IMR-90 (cell line): Measurements from ENCODE around the gene TMC8. TPM values are rescaled to one million over a fixed set of nuclear protein-coding genes. Genes with fewer than 3 reads are reported as not detected.

Experiments
- ATAC-seq: fragments of 200-7000 bp; cut with Tn5 transposase; 2 replicates; pipeline ENCODE4 v1.9.1; 2020; ENCODE audit warnings: low read depth, mild to moderate bottlenecking, moderate library complexity
- BruUV-seq: library from RNA; stranded (reverse); fragments of 400-500 nt; replicated peaks from 2 replicates; lab custom pipeline; 2021; lab: Mats Ljungman, UMichigan
- CTCF ChIA-PET: fragments of 300-600 bp; formaldehyde crosslinking; extraction: SDS; loops from one replicate; lab custom pipeline; 2021; ENCODE audit warnings: antibody characterized with exemption; lab: Yijun Ruan, JAX
- POLR2A ChIA-PET: fragments of 300-600 bp; sonication (Branson Sonifier 250); formaldehyde crosslinking; loops from one replicate; lab custom pipeline; 2022; ENCODE audit warnings: antibody characterized with exemption; ENCODE audit not compliant: unreplicated experiment; lab: Charles Lee
- DNase-seq: peaks from one replicate; pipeline ENCODE4 v3.0.0; 2013
- H2AFZ ChIP-seq: replicated peaks from 2 replicates; pipeline ENCODE3; 2013; ENCODE audit warnings: low read length, mild to moderate bottlenecking; ENCODE audit not compliant: poor library complexity
- H2AK5ac ChIP-seq: 2 replicates; pipeline ENCODE4 v1.6.1; 2013; ENCODE audit warnings: low read depth, low read length, inconsistent platforms
- H2AK9ac ChIP-seq: replicated peaks from 2 replicates; pipeline ENCODE3; 2013; ENCODE audit warnings: mild to moderate bottlenecking, low read depth, low read length, moderate library complexity; ENCODE audit not compliant: poor library complexity
- H2BK120ac ChIP-seq: 2 replicates; pipeline ENCODE4 v1.6.1; 2013; ENCODE audit warnings: low read depth, low read length, inconsistent platforms
- H2BK15ac ChIP-seq: 3 replicates; pipeline ENCODE4 v1.6.1; 2013; ENCODE audit warnings: low read depth, low read length, inconsistent platforms
- H2BK20ac ChIP-seq: 2 replicates; pipeline ENCODE4 v1.6.1; 2013; ENCODE audit warnings: low read depth, mild to moderate bottlenecking, inconsistent platforms, low read length, moderate library complexity
- H2BK5ac ChIP-seq: 2 replicates; pipeline ENCODE4 v1.6.1; 2013; ENCODE audit warnings: mild to moderate bottlenecking, low read depth, low read length, inconsistent platforms; ENCODE audit not compliant: poor library complexity, severe bottlenecking
- H3K14ac ChIP-seq: replicated peaks from 2 replicates; pipeline ENCODE4 v1.6.1; 2013; ENCODE audit warnings: low read depth, low read length, inconsistent platforms
- H3K18ac ChIP-seq: 2 replicates; pipeline ENCODE4 v1.6.1; 2013; ENCODE audit warnings: low read depth, low read length, control low read depth
- H3K23ac ChIP-seq: 2 replicates; pipeline ENCODE4 v1.6.1; 2013; ENCODE audit warnings: low read depth, low read length, inconsistent platforms
- H3K27ac ChIP-seq: 2 replicates; pipeline ENCODE4 v1.5.1; 2013; ENCODE audit warnings: mild to moderate bottlenecking, control low read depth, low read length; ENCODE audit not compliant: insufficient read depth
- H3K27me3 ChIP-seq: 2 replicates; pipeline ENCODE4 v1.6.1; 2013; ENCODE audit warnings: low read length; ENCODE audit not compliant: control insufficient read depth, insufficient read depth
- H3K36me3 ChIP-seq: 2 replicates; pipeline ENCODE4 v1.6.1; 2013; ENCODE audit warnings: low read length, mixed read lengths; ENCODE audit not compliant: control insufficient read depth, insufficient read depth
- H3K4ac ChIP-seq: 2 replicates; pipeline ENCODE4 v1.6.1; 2013; ENCODE audit warnings: low read depth, low read length, inconsistent platforms
- H3K4me1 ChIP-seq: 2 replicates; pipeline ENCODE4 v1.6.1; 2013; ENCODE audit warnings: low read length, mixed read lengths; ENCODE audit not compliant: control insufficient read depth, insufficient read depth
- H3K4me2 ChIP-seq: 2 replicates; pipeline ENCODE4 v1.6.1; 2013; ENCODE audit warnings: low read depth, mild to moderate bottlenecking, control low read depth, low read length, moderate library complexity
- H3K4me3 ChIP-seq: 2 replicates; pipeline ENCODE4 v1.5.1; 2013; ENCODE audit warnings: low read depth, mild to moderate bottlenecking, control low read depth, low read length, moderate library complexity; ENCODE audit not compliant: insufficient read depth
- H3K56ac ChIP-seq: 2 replicates; pipeline ENCODE4 v1.6.1; 2013; ENCODE audit warnings: low read length, inconsistent platforms; ENCODE audit not compliant: insufficient read depth; ENCODE audit errors: extremely low read depth
- H3K79me1 ChIP-seq, 2 experiments: 2 replicates each; pipeline ENCODE4 v1.6.1; 2013; ENCODE audit warnings: low read length in 2 of 2, inconsistent platforms in 1 of 2, low read depth in 1 of 2
- H3K9ac ChIP-seq: 2 replicates; pipeline ENCODE4 v1.6.1; 2013; ENCODE audit warnings: low read depth, low read length, control low read depth
- H3K9me1 ChIP-seq: 2 replicates; pipeline ENCODE4 v1.6.1; 2013; ENCODE audit warnings: low read length, inconsistent platforms; ENCODE audit not compliant: insufficient read depth
- H3K9me3 ChIP-seq: 2 replicates; pipeline ENCODE4 v1.6.1; 2013; ENCODE audit warnings: low read length; ENCODE audit not compliant: control insufficient read depth, insufficient read depth
- H4K20me1 ChIP-seq: 2 replicates; pipeline ENCODE4 v1.6.1; 2013; ENCODE audit warnings: low read length, inconsistent platforms; ENCODE audit not compliant: insufficient read depth
- H4K5ac ChIP-seq: 2 replicates; pipeline ENCODE4 v1.6.1; 2013; ENCODE audit warnings: mild to moderate bottlenecking, low read depth, low read length, control low read depth
- H4K8ac ChIP-seq, 2 experiments: 2 replicates each; pipeline ENCODE4 v1.6.1; 2013; ENCODE audit warnings: low read depth in 2 of 2, low read length in 2 of 2, control low read depth in 1 of 2, inconsistent platforms in 1 of 2
- H4K91ac ChIP-seq: 2 replicates; pipeline ENCODE4 v1.6.1; 2013; ENCODE audit warnings: low read depth, low read length, inconsistent platforms; ENCODE audit not compliant: insufficient read depth
- BHLHE40 ChIP-seq: fragments of 150-350 bp; IDR thresholded peaks from 2 replicates; pipeline ENCODE4 v1.6.1; 2016; ENCODE audit warnings: mild to moderate bottlenecking, low read depth, low read length
- CEBPB ChIP-seq: IDR thresholded peaks from 2 replicates; pipeline ENCODE4 v1.6.1; 2012; ENCODE audit warnings: low read depth, low read length, improper control_type of control experiment
- CHD1 ChIP-seq: IDR thresholded peaks from 2 replicates; pipeline ENCODE4 v1.6.1; 2012; ENCODE audit warnings: low read depth, low read length, improper control_type of control experiment
- CTCF ChIP-seq: conservative IDR thresholded peaks from 2 replicates; pipeline ENCODE4 v1.5.1; 2012; ENCODE audit warnings: mild to moderate bottlenecking, low read depth, low read length, improper control_type of control experiment
- ELK1 ChIP-seq: fragments of 150-350 bp; IDR thresholded peaks from 2 replicates; pipeline ENCODE4 v1.6.1; 2016; ENCODE audit warnings: low read depth, mild to moderate bottlenecking, low read length, moderate library complexity, borderline replicate concordance
- MAFK ChIP-seq: IDR thresholded peaks from 2 replicates; pipeline ENCODE4 v1.6.1; 2012; ENCODE audit warnings: low read depth, low read length, improper control_type of control experiment
- RAD21 ChIP-seq: IDR thresholded peaks from 2 replicates; pipeline ENCODE4 v1.6.1; 2012; ENCODE audit warnings: low read length, improper control_type of control experiment
- RCOR1 ChIP-seq: IDR thresholded peaks from 2 replicates; pipeline ENCODE4 v1.6.1; 2012; ENCODE audit warnings: mild to moderate bottlenecking, low read length, improper control_type of control experiment; ENCODE audit not compliant: insufficient replicate concordance
- RFX5 ChIP-seq: IDR thresholded peaks from 2 replicates; pipeline ENCODE4 v1.8.0; 2012; ENCODE audit warnings: low read depth, mild to moderate bottlenecking, low read length, moderate library complexity
- SMC3 ChIP-seq: fragments of 150-350 bp; IDR thresholded peaks from 2 replicates; pipeline ENCODE4 v1.6.1; 2016; ENCODE audit warnings: low read depth, mild to moderate bottlenecking, antibody characterized with exemption, low read length, moderate library complexity
- USF2 ChIP-seq: fragments of 150-350 bp; IDR thresholded peaks from 2 replicates; pipeline ENCODE4 v1.6.1; 2017; ENCODE audit warnings: mild to moderate bottlenecking, antibody characterized with exemption, low read length, low read depth
- WGBS, 2 experiments: methylation state at CpG; one replicate each; pipeline versions ENCODE4 v1.1.5 to v1.1.7; 2013; ENCODE audit warnings: missing lambda C conversion rate in 2 of 2; ENCODE audit not compliant: insufficient read length in 1 of 2; ENCODE audit errors: extremely low coverage in 2 of 2; 5-methylcytosine and 5-hydroxymethylcytosine counted together
- dilution Hi-C: fragments of 300-500 bp; cut with HindIII; formaldehyde crosslinking; loops from one replicate; pipeline ENCODE4 v1.14.3; 2018; ENCODE audit warnings: low sequenced_read_pairs; ENCODE audit not compliant: unreplicated experiment
- in situ Hi-C: fragments of 300-500 bp; cut with MboI; formaldehyde crosslinking; loops from 3 replicates; pipeline ENCODE4 v1.14.3; 2019; ENCODE audit warnings: low sequenced_read_pairs, inconsistent platforms, mixed read lengths
- intact Hi-C: fragments of 100-400 bp; cut with micrococcal nuclease; formaldehyde crosslinking; loops from 2 replicates; pipeline ENCODE4 v1.10.0; 2022
- polyA plus RNA-seq, 3 experiments: library from polyadenylated mRNA; depleted of rRNA; stranded (reverse); fragments of >200 nt; gene quantifications; 2 replicates each; pipeline ENCODE4 v1.2.3, GENCODE V29; 2012; ENCODE audit warnings: low replicate concordance in 1 of 3
- total RNA-seq: library from RNA; depleted of rRNA; stranded (reverse); fragments of >200 nt; gene quantifications from 2 replicates; pipeline ENCODE4 v1.2.3, GENCODE V29; 2012

TMC8 gene
- total and polyA plus RNA-seq, 2 of the 4 experiments (the other 2 are of a cell fraction), result not detected

GRCh38 chr17:78182504-78182903 is 51.9 kb downstream of the TMC8 start:
- TF ChIP-seq CTCF, result no peak
- TF ChIP-seq SMC3, result no peak
- TF ChIP-seq RFX5, result no peak
- TF ChIP-seq USF2, result no peak
- no peak for TF ChIP-seq CHD1
- no peak for TF ChIP-seq CEBPB
- TF ChIP-seq RCOR1, result no peak
- TF ChIP-seq RAD21, result no peak
- TF ChIP-seq MAFK, result no peak
- TF ChIP-seq BHLHE40, result no peak
- TF ChIP-seq ELK1, result no peak
- no peak overlapping the region for H4K8ac ChIP-seq
- H3K4me2 ChIP-seq, result no peak overlapping the region
- CTCF ChIA-PET, result no interaction called here
- H4K5ac ChIP-seq, result no peak overlapping the region
- no peak overlapping the region for H3K56ac ChIP-seq
- no peak overlapping the region for H3K14ac ChIP-seq
- in situ Hi-C loops, result no loop called here
- H3K18ac ChIP-seq, result no peak overlapping the region
- no peak overlapping the region for H3K4ac ChIP-seq
- intact Hi-C loops, result no loop called here
- DNase-seq (no peak), ATAC-seq (no peak)
- POLR2A ChIA-PET, result no interaction called here
- no peak overlapping the region for H2BK120ac ChIP-seq
- peaks cover 16% of the 10 kb centered on the region for H3K4me1 ChIP-seq
- H2BK15ac ChIP-seq, result no peak overlapping the region
- no TSS peak for BruUV-seq
- no peak overlapping the region for H2BK5ac ChIP-seq
- H3K36me3 ChIP-seq, result no peaks in the 10 kb centered on the region; the same call in 1 of the 2 replicates
- dilution Hi-C loops, result no loop called here
- WGBS, 2 experiments, result 97% methylated on average over 8 of the region's 13 CpGs; no CpG with 5 or more reads in 1 of the 2 experiments
- no peak overlapping the region for H3K9ac ChIP-seq
- peaks cover 21 to 70% of the 10 kb centered on the region in 2 experiments; a peak in 3 of 4 replicates for H3K79me1 ChIP-seq
- no peaks in the 10 kb centered on the region for H3K9me3 ChIP-seq
- H3K27me3 ChIP-seq, result no peaks in the 10 kb centered on the region
- H4K20me1 ChIP-seq, result 0 out of 2 replicates have a peak, but pooled peaks cover 6% of the 10 kb centered on the region
- H2AK5ac ChIP-seq, result no peak overlapping the region
- H3K27ac ChIP-seq, result no peak overlapping the region
- no peak overlapping the region for H2AK9ac ChIP-seq
- H3K9me1 ChIP-seq, result peaks cover 17% of the 10 kb centered on the region; the same call in 1 of the 2 replicates
- H4K91ac ChIP-seq, result no peak overlapping the region
- no peak overlapping the region for H3K23ac ChIP-seq
- no peak overlapping the region for H2AFZ ChIP-seq
- no peak overlapping the region for H2BK20ac ChIP-seq
- H3K4me3 ChIP-seq, result no peak overlapping the region
